Measurements from ENCODE around the gene CHCHD5. TPM values are rescaled to one million over a fixed set of nuclear protein-coding genes. Genes with fewer than 3 reads are reported as not detected.

The CHCHD5 gene
- total and polyA plus RNA-seq, 2 of the 8 experiments (the other 6 are each of a cell fraction or from before 2014, with no cell fraction given) = 27.2 to 71.5 TPM

GRCh38 chr2:112572005-112572404 is 12.4 kb upstream of the CHCHD5 start:
- no peaks in the 10 kb centered on the region for H3K79me1 ChIP-seq (ENCODE audit: low read depth, low read length)
- POLR2A ChIA-PET (ENCODE audit: partially characterized antibody) = interaction anchor here (0.7 kb wide), 1 partner anchor 9 kb away, joined by 3 read pairs; no protein-coding TSS in a partner anchor

More at GRCh38 chr2:112572005-112572404, 12.4 kb upstream of the CHCHD5 start:
- Histone ChIP-seq H3K4ac (replicated peaks; ENCODE audit: insufficient read length, low read depth, low read length) (no peak overlapping the region), H3K23ac (ENCODE audit: insufficient read length) (no peak overlapping the region), H4K8ac (ENCODE audit: extremely low read depth, insufficient read depth, low read length) (no peak overlapping the region), H3K18ac (ENCODE audit: extremely low read depth, low read length) (no peak overlapping the region), H3K14ac (ENCODE audit: insufficient read length) (no peak overlapping the region), H3K9me3 (ENCODE audit: insufficient read depth in 2 of 2, low read depth in 1 of 2, low read length in 1 of 2) (no peaks in the 10 kb centered on the region), H3K4me3 (ENCODE audit: extremely low read depth in 1 of 4, insufficient read depth in 2 of 4, low read depth in 3 of 4, low read length in 4 of 4) (no peak overlapping the region), H3K27me3 (replicated peaks in 1 of 4; ENCODE audit: control insufficient read depth in 3 of 4, extremely low read depth in 1 of 4, insufficient read depth in 3 of 4, low read length in 3 of 4) (no peaks in the 10 kb centered on the region), H2BK5ac (ENCODE audit: low read depth, low read length) (no peak overlapping the region), H4K91ac (replicated peaks; ENCODE audit: insufficient read length, low read length) (no peak overlapping the region), H3K27ac (ENCODE audit: low read depth, low read length) (no peak overlapping the region), H3K36me3 (ENCODE audit: control insufficient read depth in 2 of 4, insufficient read depth in 4 of 4, low read length in 3 of 4) (peaks cover 19 to 84% (median 68%) of the 10 kb centered on the region in 4 experiments), H2AFZ (ENCODE audit: low read length) (no peak overlapping the region), H2BK120ac (replicated peaks; ENCODE audit: low read depth, low read length) (no peak overlapping the region), H3K4me1 (replicated peaks in 1 of 4; ENCODE audit: control insufficient read depth in 3 of 4, insufficient read depth in 4 of 4, low read length in 3 of 4) (no peaks in the 10 kb centered on the region), H2BK15ac (ENCODE audit: low read length) (no peak overlapping the region), H2BK20ac (ENCODE audit: low read length) (no peak overlapping the region), H4K20me1 (replicated peaks in 1 of 2; ENCODE audit: control insufficient read depth in 1 of 2, insufficient read depth in 2 of 2, low read length in 2 of 2) (peaks cover 0 to 2% of the 10 kb centered on the region in 2 experiments), H4K5ac (ENCODE audit: insufficient read length, low read depth, low read length) (no peak overlapping the region), H2BK12ac (ENCODE audit: low read depth, low read length) (no peak overlapping the region), H3K79me2 (ENCODE audit: control insufficient read depth in 1 of 2, insufficient read depth in 2 of 2, low read length in 2 of 2) (no peaks in the 10 kb centered on the region), H2AK5ac (ENCODE audit: low read depth, low read length) (no peak overlapping the region), H3K4me2 (ENCODE audit: insufficient read depth in 1 of 2, low read depth in 2 of 2, low read length in 2 of 2) (no peak overlapping the region), H3K9ac (replicated peaks in 1 of 4; ENCODE audit: extremely low read depth in 1 of 4, low read depth in 3 of 4, low read length in 3 of 4) (no peak overlapping the region), H3K56ac (replicated peaks; ENCODE audit: insufficient read length, low read depth, low read length) (no peak overlapping the region), H3K23me2 (ENCODE audit: low read depth, low read length) (no peaks in the 10 kb centered on the region)
- FAIRE-seq = no peak
- 75% methylated on average over 7 of the region's 7 CpGs; no CpG with 5 or more reads in 1 of the 2 experiments for WGBS, 2 experiments (ENCODE audit: extremely low coverage in 1 of 2, insufficient coverage in 1 of 2, insufficient read length in 1 of 2, insufficient replicate concordance in 2 of 2, low coverage in 1 of 2, low lambda C conversion rate in 2 of 2, missing lambda C conversion rate in 1 of 2)
- DNase-seq (ENCODE audit: low read depth in 1 of 2, low spot score in 2 of 2) = no peak
- TF ChIP-seq BRCA1 (IDR thresholded peaks at IDR 0.05; ENCODE audit: low read depth, low read length) (no peak), SAP30 (IDR thresholded peaks at IDR 0.05; ENCODE audit: insufficient read depth, insufficient replicate concordance, low read length) (no peak), ZNF274 (IDR thresholded peaks at IDR 0.05; ENCODE audit: borderline replicate concordance, extremely low read depth, low read length) (no peak), TAF7 (optimal IDR thresholded peaks at IDR 0.05; ENCODE audit: borderline replicate concordance, low read depth, low read length) (no peak)
- CTCF ChIA-PET (ENCODE audit: partially characterized antibody) = interaction anchor here (1.0 kb wide), 1 partner anchor 313 kb away, joined by 3 read pairs; no protein-coding TSS in a partner anchor

Measured in H1 (cell line).